A673 (cell line): ENCODE results near the gene PCDH7.

ENCODE experiments used
- CTCF ChIP-seq: fragments of 300-800, 200-600 bp; sonication (generic); conservative IDR thresholded peaks from 2 replicates; pipeline ENCODE4 v1.5.1; 2017; ENCODE audit warnings: low read depth, mild to moderate bottlenecking, antibody characterized with exemption, low read length, moderate library complexity, mixed read lengths
- EZH2 ChIP-seq: fragments of 200-600 bp; sonication (generic); IDR thresholded peaks from 2 replicates; pipeline ENCODE4 v1.6.1; 2017; ENCODE audit warnings: borderline replicate concordance, low read depth, mild to moderate bottlenecking, mixed read lengths, antibody characterized with exemption, low read length; ENCODE audit not compliant: poor library complexity, severe bottlenecking

DNA sequence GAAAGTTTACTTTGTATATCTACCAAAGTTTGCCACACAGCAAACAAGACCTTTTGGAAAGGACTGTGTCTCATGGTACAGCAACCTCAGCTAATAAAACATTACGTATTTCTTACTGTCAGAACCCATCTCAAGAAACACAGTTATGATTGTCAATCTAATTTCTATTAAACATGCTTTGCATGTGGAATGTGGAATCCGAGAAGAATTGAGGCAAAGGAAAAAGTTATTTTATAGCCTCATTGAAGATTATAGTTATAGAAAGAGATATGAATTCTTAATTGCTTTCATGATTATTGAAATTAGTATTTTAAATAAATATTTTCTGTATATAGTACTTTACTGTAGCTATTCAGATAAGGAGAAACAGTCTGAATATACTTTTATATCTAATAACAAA, 5.4 kb downstream of the PCDH7 start:
- TF ChIP-seq CTCF (no peak), EZH2 (no peak)
